Breast epithelium (tissue), 4 donors: Measurements from ENCODE around the gene FFAR1. TPM values are rescaled to one million over a fixed set of nuclear protein-coding genes. Genes with fewer than 3 reads are reported as not detected.
A peak's percentile ranks its signal among the peaks of the same experiment; 100 is the strongest.

Experiments used
- DNase-seq, 2 donors: peaks; one replicate each; pipeline ENCODE4 v3.0.0-alpha.2; 2019; ENCODE audit warnings: low spot score in 2 of 2
- H3K27ac ChIP-seq, 2 donors: fragments of 200-600 bp; sonication (generic) in 1 of 2; one replicate each; pipeline ENCODE4 v1.5.1; 2016 to 2019; ENCODE audit warnings: mild to moderate bottlenecking in 1 of 2
- H3K27me3 ChIP-seq, 2 donors: fragments of 200-600 bp; sonication (generic) in 1 of 2; one replicate each; pipeline versions ENCODE4 v1.5.1 to v1.6.0; 2017 to 2019; ENCODE audit warnings: control low read depth in 1 of 2, mild to moderate bottlenecking in 1 of 2
- H3K36me3 ChIP-seq: fragments of 200-600 bp; one replicate; pipeline ENCODE4 v1.5.1; 2019
- H3K4me1 ChIP-seq, 2 donors: fragments of 200-600 bp; sonication (generic); one replicate each; pipeline ENCODE4 v1.5.1; 2016 to 2019; ENCODE audit warnings: control low read depth in 1 of 2
- H3K4me3 ChIP-seq, 3 donors: fragments of 200-600 bp; sonication (generic); 1 replicate in 2 of 3; 2 replicates in 1 of 3; pipeline ENCODE4 v1.5.1; 2016 to 2019; ENCODE audit warnings: mild to moderate bottlenecking in 3 of 3, moderate library complexity in 2 of 3
- H3K9me3 ChIP-seq, 2 donors: fragments of 200-600 bp; sonication (generic) in 1 of 2; one replicate each; pipeline ENCODE4 v1.5.1; 2016 to 2019; ENCODE audit warnings: control low read depth in 1 of 2
- POLR2A ChIP-seq: fragments of 450-650 bp; IDR thresholded peaks from one replicate; pipeline ENCODE4 v1.6.1; 2016; ENCODE audit warnings: antibody characterized with exemption, mild to moderate bottlenecking, moderate library complexity
- POLR2AphosphoS5 ChIP-seq, 3 donors: sonication (generic); formaldehyde crosslinking; IDR thresholded peaks; one replicate each; pipeline ENCODE4 v1.6.1; 2017; ENCODE audit warnings: antibody characterized with exemption in 3 of 3
- intact Hi-C: fragments of 100-400 bp; cut with DNase I; formaldehyde crosslinking; loops from one replicate; pipeline ENCODE4 v1.15.1; 2023; ENCODE audit warnings: low total_unique reads
- total RNA-seq, 3 donors: library from RNA; depleted of rRNA; stranded (reverse); fragments of >200 nt; gene quantifications; one replicate each; pipeline ENCODE4 v1.1.0, GENCODE V29; 2016
- TF ChIP-seq, protein P1 (sequence below), 3 donors: fragments of 450-650 bp; IDR thresholded peaks; one replicate each; pipeline ENCODE4 v1.5.1; 2016 to 2017; ENCODE audit warnings: antibody characterized with exemption in 3 of 3, mild to moderate bottlenecking in 3 of 3, moderate library complexity in 3 of 3

The FFAR1 gene
- total RNA-seq, 3 donors from 2014 or later = not detected

- H3K4me3 ChIP-seq = no peak overlapping the region
- intact Hi-C loops = no loop called here
- H3K27ac ChIP-seq = no peak overlapping the region
- no peaks in the 10 kb centered on the region for H3K27me3 ChIP-seq
- DNase-seq = peak in 1 of 2 donors; percentile 35
- no peaks in the 10 kb centered on the region for H3K9me3 ChIP-seq
- TF ChIP-seq, protein P1, sequence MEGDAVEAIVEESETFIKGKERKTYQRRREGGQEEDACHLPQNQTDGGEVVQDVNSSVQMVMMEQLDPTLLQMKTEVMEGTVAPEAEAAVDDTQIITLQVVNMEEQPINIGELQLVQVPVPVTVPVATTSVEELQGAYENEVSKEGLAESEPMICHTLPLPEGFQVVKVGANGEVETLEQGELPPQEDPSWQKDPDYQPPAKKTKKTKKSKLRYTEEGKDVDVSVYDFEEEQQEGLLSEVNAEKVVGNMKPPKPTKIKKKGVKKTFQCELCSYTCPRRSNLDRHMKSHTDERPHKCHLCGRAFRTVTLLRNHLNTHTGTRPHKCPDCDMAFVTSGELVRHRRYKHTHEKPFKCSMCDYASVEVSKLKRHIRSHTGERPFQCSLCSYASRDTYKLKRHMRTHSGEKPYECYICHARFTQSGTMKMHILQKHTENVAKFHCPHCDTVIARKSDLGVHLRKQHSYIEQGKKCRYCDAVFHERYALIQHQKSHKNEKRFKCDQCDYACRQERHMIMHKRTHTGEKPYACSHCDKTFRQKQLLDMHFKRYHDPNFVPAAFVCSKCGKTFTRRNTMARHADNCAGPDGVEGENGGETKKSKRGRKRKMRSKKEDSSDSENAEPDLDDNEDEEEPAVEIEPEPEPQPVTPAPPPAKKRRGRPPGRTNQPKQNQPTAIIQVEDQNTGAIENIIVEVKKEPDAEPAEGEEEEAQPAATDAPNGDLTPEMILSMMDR (IDR thresholded peaks at IDR 0.05) = no peak
- no peak for TF ChIP-seq POLR2A
- no peak for TF ChIP-seq POLR2AphosphoS5 (IDR thresholded peaks at IDR 0.05)
- no peaks in the 10 kb centered on the region for H3K4me1 ChIP-seq
- no peaks in the 10 kb centered on the region for H3K36me3 ChIP-seq
Measured at GRCh38 chr19:35351411-35352176, 3.9 kb downstream of the FFAR1 start.

GRCh38 chr19:35352177-35352447 lies 4.4 kb downstream of the FFAR1 start:
- no peaks in the 10 kb centered on the region for H3K27me3 ChIP-seq
- H3K4me1 ChIP-seq = no peaks in the 10 kb centered on the region
- H3K36me3 ChIP-seq = no peaks in the 10 kb centered on the region
- no peak overlapping the region for H3K4me3 ChIP-seq
- DNase-seq = peak in 1 of 2 donors; percentile 47
- no peak for TF ChIP-seq POLR2A
- no peak for TF ChIP-seq POLR2AphosphoS5 (IDR thresholded peaks at IDR 0.05)
- no peaks in the 10 kb centered on the region for H3K9me3 ChIP-seq
- intact Hi-C loops = no loop called here
- no peak overlapping the region for H3K27ac ChIP-seq

GRCh38 chr19:35352448-35353304 lies 5.0 kb downstream of the FFAR1 start:
- no peaks in the 10 kb centered on the region for H3K9me3 ChIP-seq
- no peak overlapping the region for H3K4me3 ChIP-seq
- no peak overlapping the region for H3K27ac ChIP-seq
- TF ChIP-seq POLR2AphosphoS5 (IDR thresholded peaks at IDR 0.05) = no peak
- TF ChIP-seq, protein P1 (IDR thresholded peaks at IDR 0.05) = peak; percentile 66 to 74 (median 73)
- no peaks in the 10 kb centered on the region for H3K27me3 ChIP-seq
- no peaks in the 10 kb centered on the region for H3K4me1 ChIP-seq
- peak in 1 of 2 donors; percentile 61 for DNase-seq
- intact Hi-C loops = no loop called here
- H3K36me3 ChIP-seq = no peaks in the 10 kb centered on the region

- intact Hi-C loops = no loop called here
- Histone ChIP-seq H3K36me3 (no peaks in the 10 kb centered on the region), H3K9me3 (no peaks in the 10 kb centered on the region), H3K4me1 (no peaks in the 10 kb centered on the region), H3K4me3 (no peak overlapping the region), H3K27ac (no peak overlapping the region), H3K27me3 (no peaks in the 10 kb centered on the region)
- TF ChIP-seq POLR2A (no peak), POLR2AphosphoS5 (IDR thresholded peaks at IDR 0.05) (no peak)
- TF ChIP-seq, protein P1 (IDR thresholded peaks at IDR 0.05) = no peak
- peak in 1 of 2 donors; percentile 17 for DNase-seq
Measured at GRCh38 chr19:35353635-35354034, 5.9 kb downstream of the FFAR1 start.

GRCh38 chr19:35354898-35355297 lies 7.2 kb downstream of the FFAR1 start:
- Histone ChIP-seq H3K9me3 (no peaks in the 10 kb centered on the region), H3K27me3 (no peaks in the 10 kb centered on the region), H3K27ac (no peak overlapping the region), H3K4me1 (no peaks in the 10 kb centered on the region), H3K36me3 (no peaks in the 10 kb centered on the region), H3K4me3 (no peak overlapping the region)
- intact Hi-C loops = no loop called here
- peak in 1 of 2 donors; percentile 2 for DNase-seq
- TF ChIP-seq, protein P1 (IDR thresholded peaks at IDR 0.05) = no peak
- TF ChIP-seq POLR2AphosphoS5 (IDR thresholded peaks at IDR 0.05) (no peak), POLR2A (no peak)
